ENCODE data around the gene FLG2. TPM values are rescaled to one million over a fixed set of nuclear protein-coding genes. Genes with fewer than 3 reads are reported as not detected.

Gene FLG2
- total RNA-seq, 2 donors from 2014 or later: not detected

DNA sequence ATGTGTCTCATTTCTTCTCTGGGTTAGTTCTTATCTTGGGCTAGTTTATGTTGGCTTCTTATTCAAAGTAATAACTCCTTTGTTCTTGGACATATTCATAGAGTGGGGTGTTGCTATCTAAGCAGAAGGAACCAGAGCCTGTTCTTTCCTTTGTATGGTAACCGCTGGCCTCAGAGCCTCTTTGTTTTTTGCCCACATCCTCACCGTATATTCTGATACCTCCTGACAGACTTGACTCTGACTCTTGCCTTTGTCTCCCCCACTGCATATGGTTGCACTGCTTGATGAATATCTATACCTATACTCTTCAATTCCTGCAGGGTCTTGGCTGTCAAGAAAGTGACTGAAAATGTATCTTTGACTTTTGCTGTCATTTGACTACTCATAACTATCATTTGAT, 10.2 kb downstream of the FLG2 start:
- Histone ChIP-seq H3K4me3 (no peak overlapping the region), H3K27me3 (peaks cover 0 to 4% of the 10 kb centered on the region in 2 donors), H3K36me3 (replicated peaks in 1 of 2; ENCODE audit: insufficient read depth in 1 of 2, low read depth in 2 of 2) (no peaks in the 10 kb centered on the region), H3K4me1 (no peaks in the 10 kb centered on the region), H3K27ac (no peak overlapping the region), H3K9me3 (no peaks in the 10 kb centered on the region)
- DNase-seq: no peak
- 80 to 83% methylated on average over 2 of the region's 2 CpGs for WGBS, 2 donors
- TF ChIP-seq, protein P1, sequence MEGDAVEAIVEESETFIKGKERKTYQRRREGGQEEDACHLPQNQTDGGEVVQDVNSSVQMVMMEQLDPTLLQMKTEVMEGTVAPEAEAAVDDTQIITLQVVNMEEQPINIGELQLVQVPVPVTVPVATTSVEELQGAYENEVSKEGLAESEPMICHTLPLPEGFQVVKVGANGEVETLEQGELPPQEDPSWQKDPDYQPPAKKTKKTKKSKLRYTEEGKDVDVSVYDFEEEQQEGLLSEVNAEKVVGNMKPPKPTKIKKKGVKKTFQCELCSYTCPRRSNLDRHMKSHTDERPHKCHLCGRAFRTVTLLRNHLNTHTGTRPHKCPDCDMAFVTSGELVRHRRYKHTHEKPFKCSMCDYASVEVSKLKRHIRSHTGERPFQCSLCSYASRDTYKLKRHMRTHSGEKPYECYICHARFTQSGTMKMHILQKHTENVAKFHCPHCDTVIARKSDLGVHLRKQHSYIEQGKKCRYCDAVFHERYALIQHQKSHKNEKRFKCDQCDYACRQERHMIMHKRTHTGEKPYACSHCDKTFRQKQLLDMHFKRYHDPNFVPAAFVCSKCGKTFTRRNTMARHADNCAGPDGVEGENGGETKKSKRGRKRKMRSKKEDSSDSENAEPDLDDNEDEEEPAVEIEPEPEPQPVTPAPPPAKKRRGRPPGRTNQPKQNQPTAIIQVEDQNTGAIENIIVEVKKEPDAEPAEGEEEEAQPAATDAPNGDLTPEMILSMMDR (IDR thresholded peaks at IDR 0.05): no peak
- TF ChIP-seq POLR2A (IDR thresholded peaks at IDR 0.05): no peak
- intact Hi-C loops (cut with DNase I): no loop called here
- no peak for ATAC-seq

DNA sequence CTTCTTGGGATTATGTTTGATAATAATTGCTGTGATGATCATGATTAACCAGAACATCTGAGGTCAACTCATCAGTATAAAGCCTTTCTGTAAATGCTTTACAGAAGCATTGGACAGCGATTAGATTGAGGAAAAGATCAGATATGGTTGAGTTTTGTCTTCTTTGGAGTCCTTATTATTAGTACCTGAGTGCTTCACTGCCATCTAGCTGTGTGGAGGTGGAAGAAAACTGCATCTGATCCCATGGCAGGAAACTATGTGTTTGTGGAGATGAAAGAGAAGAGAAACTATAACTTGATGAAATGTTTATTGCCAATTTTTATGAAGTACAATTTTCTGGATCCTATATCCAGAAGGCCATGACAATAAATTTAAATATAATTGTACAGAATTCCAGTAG, 11.4 kb downstream of the FLG2 start:
- Histone ChIP-seq H3K9me3 (no peaks in the 10 kb centered on the region), H3K4me3 (no peak overlapping the region), H3K27me3 (peaks cover 0 to 4% of the 10 kb centered on the region in 2 donors), H3K4me1 (no peaks in the 10 kb centered on the region), H3K36me3 (replicated peaks in 1 of 2; ENCODE audit: insufficient read depth in 1 of 2, low read depth in 2 of 2) (no peaks in the 10 kb centered on the region), H3K27ac (no peak overlapping the region)
- ATAC-seq (no peak), DNase-seq (no peak)
- intact Hi-C loops (cut with DNase I): no loop called here
- no peak for TF ChIP-seq POLR2A (IDR thresholded peaks at IDR 0.05)
- TF ChIP-seq, protein P1 (IDR thresholded peaks at IDR 0.05): no peak
- 32 to 43% methylated on average over 1 of the region's 1 CpG for WGBS, 2 donors

DNA sequence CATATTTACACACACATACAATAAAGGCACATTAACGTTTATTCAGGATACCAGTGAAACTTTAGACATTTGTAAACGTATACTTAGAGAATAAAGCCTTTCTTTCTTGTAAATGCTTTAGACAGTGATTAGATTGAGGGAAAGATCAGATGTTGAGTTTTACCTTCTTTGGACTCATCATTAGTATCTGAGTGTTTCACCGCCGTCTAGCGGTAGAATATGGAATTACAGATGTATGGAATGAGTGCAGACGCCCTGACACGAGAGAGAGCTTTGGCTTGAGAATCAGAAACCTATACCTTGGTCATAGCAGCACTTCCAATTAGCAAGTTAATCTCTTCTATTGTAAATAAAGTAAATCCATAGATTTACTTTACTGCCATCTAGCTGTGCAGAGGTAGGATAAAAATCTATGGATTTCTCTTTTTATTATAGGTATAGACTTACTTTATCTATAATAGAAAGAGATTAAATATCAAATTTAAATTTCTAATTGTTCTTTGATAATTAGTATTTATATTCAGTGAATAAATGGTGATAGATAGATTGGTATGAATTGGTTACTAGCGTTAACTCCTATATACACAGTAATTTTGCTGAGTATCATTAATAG, 12.6 kb downstream of the FLG2 start:
- H3K9me3 ChIP-seq: no peaks in the 10 kb centered on the region
- intact Hi-C loops (cut with DNase I): no loop called here
- WGBS, 2 donors: 8 to 10% methylated on average over 8 of the region's 8 CpGs
- H3K4me1 ChIP-seq: no peaks in the 10 kb centered on the region
- no peaks in the 10 kb centered on the region for H3K36me3 ChIP-seq (replicated peaks in 1 of 2; ENCODE audit: insufficient read depth in 1 of 2, low read depth in 2 of 2)
- peak; percentile 41 to 60 (median 46) for DNase-seq
- TF ChIP-seq POLR2A (IDR thresholded peaks at IDR 0.05): no peak
- TF ChIP-seq, protein P1 (IDR thresholded peaks at IDR 0.05): peak; percentile 63 to 86 (median 70)
- no peak overlapping the region for H3K27ac ChIP-seq
- peaks cover 0 to 4% of the 10 kb centered on the region in 2 donors for H3K27me3 ChIP-seq
- H3K4me3 ChIP-seq: no peak overlapping the region
- no peak for ATAC-seq

DNA sequence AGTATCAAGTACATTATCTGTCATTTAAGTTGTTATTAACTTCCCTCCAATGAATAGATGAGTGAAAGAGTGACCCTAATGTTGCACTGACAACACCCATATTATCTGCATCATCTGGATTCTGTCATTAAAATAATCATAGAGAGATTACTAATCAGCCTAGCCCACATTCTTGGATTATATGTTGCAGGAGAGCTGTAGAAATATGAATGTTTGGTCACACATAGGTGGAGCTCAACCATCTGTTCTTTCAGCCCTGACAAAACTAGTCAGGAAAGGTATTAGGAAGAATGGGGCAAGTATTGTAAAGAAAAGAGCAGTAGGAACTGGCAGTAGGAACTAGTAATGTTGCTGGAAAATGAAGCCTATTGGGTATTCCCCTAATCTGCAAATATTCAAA, 15.4 kb downstream of the FLG2 start:
- no peak overlapping the region for H3K4me3 ChIP-seq

More for the DNA sequence above, 15.4 kb downstream of the FLG2 start:
- H3K27me3 ChIP-seq: peaks cover 0 to 4% of the 10 kb centered on the region in 2 donors
- ATAC-seq: no peak
- intact Hi-C loops (cut with DNase I): no loop called here
- no peak for DNase-seq
- H3K36me3 ChIP-seq (replicated peaks in 1 of 2; ENCODE audit: insufficient read depth in 1 of 2, low read depth in 2 of 2): no peaks in the 10 kb centered on the region
- H3K27ac ChIP-seq: no peak overlapping the region
- H3K9me3 ChIP-seq: no peaks in the 10 kb centered on the region
- TF ChIP-seq, protein P1 (IDR thresholded peaks at IDR 0.05): no peak
- no peak for TF ChIP-seq POLR2A (IDR thresholded peaks at IDR 0.05)
- no peaks in the 10 kb centered on the region for H3K4me1 ChIP-seq
